ENCODE results near the gene CTSE. TPM values are rescaled to one million over a fixed set of nuclear protein-coding genes. Genes with fewer than 3 reads are reported as not detected.

Gene CTSE
- polyA plus RNA-seq, 2 of the 4 experiments (the other 2 are of a cell fraction), result not detected

DNA sequence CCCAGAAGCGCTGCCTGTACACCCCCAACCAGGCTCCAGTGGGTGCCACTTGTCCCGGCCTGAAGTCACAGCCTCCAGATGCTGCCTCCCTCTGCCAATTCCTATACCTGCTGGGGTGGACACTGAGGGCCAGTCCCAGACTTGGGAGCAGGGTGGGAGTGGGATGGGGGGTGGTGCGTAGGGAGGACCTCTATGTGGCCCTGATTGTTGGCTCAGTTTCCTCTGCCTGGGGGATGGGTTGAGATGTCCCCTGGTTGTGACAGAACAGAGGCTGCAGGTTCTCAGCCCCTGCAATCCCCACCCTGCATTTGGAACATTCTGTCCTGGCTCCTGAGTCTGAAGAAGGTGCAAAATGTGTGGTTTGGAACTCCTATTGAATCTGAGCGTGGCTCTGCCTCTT is 47.7 kb downstream of the CTSE start:
- WGBS (ENCODE audit: missing lambda C conversion rate), result 76% methylated on average over 3 of the region's 4 CpGs
- CTCF ChIA-PET, result interaction anchor here (1.1 to 13.5 kb wide), 15 partner anchors 11 to 385 kb away, joined by 4 to 822 read pairs (median 27); partner anchors contain the start of genes RAB29 and SLC26A9
- FAIRE-seq, result no peak
- Histone ChIP-seq H3K4me3 (no peak overlapping the region), H3K27ac (peak overlapping the region; percentile 59 to 77; a peak in 4 of 6 replicates), H3K4me2 (no peak overlapping the region), H3K4me1 (peaks cover 19% of the 10 kb centered on the region), H3K9me3 (no peaks in the 10 kb centered on the region)
- no peak for ATAC-seq
- DNase-seq (ENCODE audit: low read depth in 1 of 2, low spot score in 1 of 2), result no peak
- TF ChIP-seq MAZ (IDR thresholded peaks at IDR 0.05; ENCODE audit: borderline replicate concordance, low read depth, low read length) (no peak), CBX2 (IDR thresholded peaks at IDR 0.05; ENCODE audit: borderline replicate concordance, low read depth) (no peak), ZFP36 (IDR thresholded peaks at IDR 0.05; ENCODE audit: borderline replicate concordance, partially characterized antibody) (no peak), JUN (IDR thresholded peaks at IDR 0.05) (no peak), HOXA7 (CRISPR knock-in tag; IDR thresholded peaks at IDR 0.05) (no peak), EHF (CRISPR knock-in tag; IDR thresholded peaks at IDR 0.05) (no peak), HDAC2 (IDR thresholded peaks at IDR 0.05) (no peak), TFCP2L1 (CRISPR knock-in tag; IDR thresholded peaks at IDR 0.05) (no peak)
- TF ChIP-seq, protein P1, sequence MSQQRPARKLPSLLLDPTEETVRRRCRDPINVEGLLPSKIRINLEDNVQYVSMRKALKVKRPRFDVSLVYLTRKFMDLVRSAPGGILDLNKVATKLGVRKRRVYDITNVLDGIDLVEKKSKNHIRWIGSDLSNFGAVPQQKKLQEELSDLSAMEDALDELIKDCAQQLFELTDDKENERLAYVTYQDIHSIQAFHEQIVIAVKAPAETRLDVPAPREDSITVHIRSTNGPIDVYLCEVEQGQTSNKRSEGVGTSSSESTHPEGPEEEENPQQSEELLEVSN (IDR thresholded peaks at IDR 0.05; ENCODE audit: borderline replicate concordance, low read depth), result no peak
- TF ChIP-seq, protein P2, sequence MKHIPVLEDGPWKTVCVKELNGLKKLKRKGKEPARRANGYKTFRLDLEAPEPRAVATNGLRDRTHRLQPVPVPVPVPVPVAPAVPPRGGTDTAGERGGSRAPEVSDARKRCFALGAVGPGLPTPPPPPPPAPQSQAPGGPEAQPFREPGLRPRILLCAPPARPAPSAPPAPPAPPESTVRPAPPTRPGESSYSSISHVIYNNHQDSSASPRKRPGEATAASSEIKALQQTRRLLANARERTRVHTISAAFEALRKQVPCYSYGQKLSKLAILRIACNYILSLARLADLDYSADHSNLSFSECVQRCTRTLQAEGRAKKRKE (CRISPR knock-in tag; IDR thresholded peaks at IDR 0.05; ENCODE audit: low read depth), result no peak
- POLR2A ChIA-PET, result no interaction called here

DNA sequence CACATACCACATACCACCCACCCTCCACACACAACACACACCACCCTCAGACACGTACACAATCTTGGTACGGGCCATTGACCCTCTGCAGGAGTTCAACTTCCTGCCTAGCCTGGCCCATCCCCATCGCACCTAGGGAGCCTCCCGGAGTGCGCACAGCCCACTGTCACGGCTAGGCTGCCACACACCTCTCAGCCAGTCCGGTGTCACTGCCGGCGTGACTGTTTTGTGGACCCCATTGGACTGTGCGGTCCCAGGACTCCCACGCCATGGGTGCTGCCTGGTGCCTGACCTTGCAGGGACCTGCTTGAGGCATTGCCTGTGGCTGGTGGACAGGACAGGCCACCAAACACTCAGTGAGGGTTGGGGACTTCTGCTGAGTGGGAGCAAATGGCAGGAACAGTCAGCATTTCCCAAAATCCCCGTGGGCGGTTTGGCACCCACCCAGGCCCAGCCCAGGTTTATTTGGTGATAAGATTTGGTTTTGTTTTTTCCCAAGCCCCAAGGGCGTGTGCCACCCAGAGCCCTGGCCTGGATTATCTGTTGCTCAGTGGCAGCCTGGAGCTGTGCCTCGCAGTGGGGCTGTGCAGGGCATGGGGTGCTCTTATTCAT is 48.2 kb downstream of the CTSE start:
- no peak for DNase-seq (ENCODE audit: low read depth in 1 of 2, low spot score in 1 of 2)
- Histone ChIP-seq H3K9me3 (no peaks in the 10 kb centered on the region), H3K4me1 (peaks cover 24% of the 10 kb centered on the region), H3K4me3 (no peak overlapping the region), H3K27ac (peak overlapping the region; percentile 59 to 77; a peak in 4 of 6 replicates), H3K4me2 (no peak overlapping the region)
- POLR2A ChIA-PET, result no interaction called here
- FAIRE-seq, result no peak
- TF ChIP-seq GATA3 (IDR thresholded peaks at IDR 0.05; ENCODE audit: borderline replicate concordance), result no peak
- TF ChIP-seq CHD4 (IDR thresholded peaks at IDR 0.05; ENCODE audit: borderline replicate concordance), result no peak
- no peak for TF ChIP-seq ZNF302 (CRISPR knock-in tag; IDR thresholded peaks at IDR 0.05)
- TF ChIP-seq PHF8 (IDR thresholded peaks at IDR 0.05; ENCODE audit: borderline replicate concordance, low read depth), result no peak
- no peak for TF ChIP-seq ZSCAN20 (CRISPR knock-in tag; IDR thresholded peaks at IDR 0.05)
- TF ChIP-seq ZC3H11A (IDR thresholded peaks at IDR 0.05), result no peak
- no peak for TF ChIP-seq SREBF2 (IDR thresholded peaks at IDR 0.05)
- no peak for TF ChIP-seq RCOR1 (IDR thresholded peaks at IDR 0.05; ENCODE audit: low read depth, low read length)
- TF ChIP-seq RAD21 (conservative IDR thresholded peaks at IDR 0.05 in 1 of 2, IDR thresholded peaks at IDR 0.05 in 1 of 2), result no peak
- TF ChIP-seq, protein P3, sequence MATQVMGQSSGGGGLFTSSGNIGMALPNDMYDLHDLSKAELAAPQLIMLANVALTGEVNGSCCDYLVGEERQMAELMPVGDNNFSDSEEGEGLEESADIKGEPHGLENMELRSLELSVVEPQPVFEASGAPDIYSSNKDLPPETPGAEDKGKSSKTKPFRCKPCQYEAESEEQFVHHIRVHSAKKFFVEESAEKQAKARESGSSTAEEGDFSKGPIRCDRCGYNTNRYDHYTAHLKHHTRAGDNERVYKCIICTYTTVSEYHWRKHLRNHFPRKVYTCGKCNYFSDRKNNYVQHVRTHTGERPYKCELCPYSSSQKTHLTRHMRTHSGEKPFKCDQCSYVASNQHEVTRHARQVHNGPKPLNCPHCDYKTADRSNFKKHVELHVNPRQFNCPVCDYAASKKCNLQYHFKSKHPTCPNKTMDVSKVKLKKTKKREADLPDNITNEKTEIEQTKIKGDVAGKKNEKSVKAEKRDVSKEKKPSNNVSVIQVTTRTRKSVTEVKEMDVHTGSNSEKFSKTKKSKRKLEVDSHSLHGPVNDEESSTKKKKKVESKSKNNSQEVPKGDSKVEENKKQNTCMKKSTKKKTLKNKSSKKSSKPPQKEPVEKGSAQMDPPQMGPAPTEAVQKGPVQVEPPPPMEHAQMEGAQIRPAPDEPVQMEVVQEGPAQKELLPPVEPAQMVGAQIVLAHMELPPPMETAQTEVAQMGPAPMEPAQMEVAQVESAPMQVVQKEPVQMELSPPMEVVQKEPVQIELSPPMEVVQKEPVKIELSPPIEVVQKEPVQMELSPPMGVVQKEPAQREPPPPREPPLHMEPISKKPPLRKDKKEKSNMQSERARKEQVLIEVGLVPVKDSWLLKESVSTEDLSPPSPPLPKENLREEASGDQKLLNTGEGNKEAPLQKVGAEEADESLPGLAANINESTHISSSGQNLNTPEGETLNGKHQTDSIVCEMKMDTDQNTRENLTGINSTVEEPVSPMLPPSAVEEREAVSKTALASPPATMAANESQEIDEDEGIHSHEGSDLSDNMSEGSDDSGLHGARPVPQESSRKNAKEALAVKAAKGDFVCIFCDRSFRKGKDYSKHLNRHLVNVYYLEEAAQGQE (IDR thresholded peaks at IDR 0.05), result no peak
- no peak for TF ChIP-seq EHMT2 (IDR thresholded peaks at IDR 0.05; ENCODE audit: low read depth)
- TF ChIP-seq, protein P2 (CRISPR knock-in tag; IDR thresholded peaks at IDR 0.05; ENCODE audit: low read depth), result no peak
- TF ChIP-seq KDM1A (IDR thresholded peaks at IDR 0.05; ENCODE audit: low read depth), result no peak
- TF ChIP-seq, protein P4, sequence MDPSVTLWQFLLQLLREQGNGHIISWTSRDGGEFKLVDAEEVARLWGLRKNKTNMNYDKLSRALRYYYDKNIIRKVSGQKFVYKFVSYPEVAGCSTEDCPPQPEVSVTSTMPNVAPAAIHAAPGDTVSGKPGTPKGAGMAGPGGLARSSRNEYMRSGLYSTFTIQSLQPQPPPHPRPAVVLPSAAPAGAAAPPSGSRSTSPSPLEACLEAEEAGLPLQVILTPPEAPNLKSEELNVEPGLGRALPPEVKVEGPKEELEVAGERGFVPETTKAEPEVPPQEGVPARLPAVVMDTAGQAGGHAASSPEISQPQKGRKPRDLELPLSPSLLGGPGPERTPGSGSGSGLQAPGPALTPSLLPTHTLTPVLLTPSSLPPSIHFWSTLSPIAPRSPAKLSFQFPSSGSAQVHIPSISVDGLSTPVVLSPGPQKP (IDR thresholded peaks at IDR 0.05; ENCODE audit: low read depth, low read length), result no peak
- TF ChIP-seq HOXB5 (CRISPR knock-in tag; IDR thresholded peaks at IDR 0.05), result no peak
- no peak for TF ChIP-seq HOXB13 (CRISPR knock-in tag; IDR thresholded peaks at IDR 0.05; ENCODE audit: low read depth)
- TF ChIP-seq MAZ (IDR thresholded peaks at IDR 0.05; ENCODE audit: borderline replicate concordance, low read depth, low read length), result no peak
- TF ChIP-seq ESRRA (IDR thresholded peaks at IDR 0.05; ENCODE audit: borderline replicate concordance, low read length), result no peak
- CTCF ChIA-PET, result interaction anchor here (2.6 to 13.5 kb wide), 6 partner anchors 30 to 384 kb away, joined by 14 to 822 read pairs (median 232); partner anchors contain the start of gene SLC26A9
- WGBS (ENCODE audit: missing lambda C conversion rate), result 82% methylated on average over 15 of the region's 15 CpGs
- ATAC-seq, result no peak
